Myocyte (in vitro differentiated cells): ENCODE data around the gene ENDOG. TPM values are rescaled to one million over a fixed set of nuclear protein-coding genes. Genes with fewer than 3 reads are reported as not detected.
A peak's percentile ranks its signal among the peaks of the same experiment; 100 is the strongest.
"Not testable (repeated sequence)": the region's sequence is repeated elsewhere in the genome, so short reads cannot be mapped to it uniquely, and the experiment has no call there.

Source experiments
- DNase-seq: peaks from one replicate; pipeline ENCODE4 v3.0.0-alpha.2; 2012; ENCODE audit warnings: low read depth
- polyA plus RNA-seq: library from polyadenylated mRNA; unstranded; fragments of >200 nt; gene quantifications from one replicate; pipeline ENCODE4 v1.2.1, GENCODE V29; 2012; ENCODE audit warnings: missing spikeins
- total RNA-seq: library from RNA; depleted of rRNA; stranded (reverse); fragments of >200 nt; gene quantifications from 2 replicates; pipeline ENCODE4 v1.2.3, GENCODE V29; 2014

Gene ENDOG
- total RNA-seq, result 83.0 and 95.6 TPM in 2 replicates
- polyA plus RNA-seq, result 24.3 TPM

DNA sequence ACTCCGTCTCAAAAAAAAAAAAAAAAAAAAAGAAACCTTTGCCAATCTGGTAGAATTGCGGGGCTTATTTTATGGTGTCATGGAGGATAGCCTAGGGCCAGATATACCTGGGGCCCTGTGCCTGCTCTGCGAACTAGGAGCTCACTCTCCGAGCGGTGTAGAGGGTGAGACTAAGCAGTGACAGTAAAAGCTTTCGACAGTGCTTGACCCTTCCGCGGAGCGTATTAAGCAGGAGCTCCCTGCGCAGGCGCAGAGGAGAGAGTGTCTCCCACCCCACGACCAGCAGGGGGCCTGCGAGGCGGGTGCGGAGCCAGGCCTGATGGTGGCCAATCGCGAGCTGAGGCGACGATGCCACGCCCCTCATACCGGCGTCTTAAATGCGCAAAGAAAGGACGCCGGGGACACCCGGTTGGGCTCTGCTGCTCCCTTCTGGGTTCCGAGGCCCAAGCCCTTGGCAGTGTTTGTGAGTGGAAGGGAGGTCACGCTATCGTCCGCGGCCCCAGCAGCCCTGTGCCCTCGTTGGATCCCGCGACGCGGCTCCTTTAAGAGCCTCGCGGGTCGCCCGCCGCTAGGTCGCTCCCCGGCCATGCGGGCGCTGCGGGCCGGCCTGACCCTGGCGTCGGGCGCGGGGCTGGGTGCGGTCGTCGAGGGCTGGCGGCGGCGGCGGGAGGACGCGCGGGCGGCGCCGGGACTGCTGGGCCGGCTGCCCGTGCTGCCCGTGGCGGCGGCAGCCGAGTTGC is at the start of gene ENDOG:
Gene ENDOG (plus strand): TSS at position 402 of the 740 bp plus-strand sequence. CDS start 185 bp downstream, at position 587.
- peak; percentile 98 for DNase-seq

- DNase-seq, result no peak
Measured at GRCh38 chr9:128768606-128769005, 49.7 kb upstream of the ENDOG start.

DNA sequence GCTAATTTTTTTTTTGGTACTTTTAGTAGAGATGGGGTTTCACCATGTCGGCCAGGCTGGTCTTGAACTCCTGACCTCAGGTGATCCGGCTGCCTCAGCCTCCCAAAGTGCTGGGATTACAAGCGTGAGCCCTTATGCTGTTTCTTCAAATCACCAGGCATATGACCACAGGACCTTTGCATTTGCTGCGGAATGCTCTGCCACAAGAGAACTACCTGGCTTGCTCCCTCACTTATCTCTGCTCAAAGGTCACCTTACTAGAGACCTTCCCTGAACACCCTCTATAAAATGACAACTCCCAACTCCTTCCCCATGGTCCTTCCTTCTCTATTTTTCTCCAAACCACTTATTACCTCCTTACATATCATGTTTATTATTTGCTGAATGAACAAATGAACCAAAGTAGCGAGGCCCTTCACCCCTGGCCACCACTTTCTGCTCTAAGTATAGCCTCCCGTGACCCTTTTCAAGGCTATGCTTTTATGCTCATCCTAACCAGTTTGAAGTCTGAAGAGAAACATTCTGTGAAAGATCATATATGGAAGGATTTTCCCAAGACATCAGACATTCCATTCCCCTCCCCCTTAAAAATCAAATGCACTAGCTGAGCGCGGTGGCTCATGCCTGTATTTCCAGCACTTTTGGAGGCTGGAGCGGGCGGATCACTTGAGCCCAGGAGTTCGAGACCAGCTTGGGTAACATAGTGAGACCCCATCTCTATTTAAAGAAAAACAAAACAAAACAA is 47.8 kb upstream of the ENDOG start:
- DNase-seq, result no peak

- DNase-seq, result no peak
Measured at GRCh38 chr9:128771094-128771721, 47.1 kb upstream of the ENDOG start.

DNA sequence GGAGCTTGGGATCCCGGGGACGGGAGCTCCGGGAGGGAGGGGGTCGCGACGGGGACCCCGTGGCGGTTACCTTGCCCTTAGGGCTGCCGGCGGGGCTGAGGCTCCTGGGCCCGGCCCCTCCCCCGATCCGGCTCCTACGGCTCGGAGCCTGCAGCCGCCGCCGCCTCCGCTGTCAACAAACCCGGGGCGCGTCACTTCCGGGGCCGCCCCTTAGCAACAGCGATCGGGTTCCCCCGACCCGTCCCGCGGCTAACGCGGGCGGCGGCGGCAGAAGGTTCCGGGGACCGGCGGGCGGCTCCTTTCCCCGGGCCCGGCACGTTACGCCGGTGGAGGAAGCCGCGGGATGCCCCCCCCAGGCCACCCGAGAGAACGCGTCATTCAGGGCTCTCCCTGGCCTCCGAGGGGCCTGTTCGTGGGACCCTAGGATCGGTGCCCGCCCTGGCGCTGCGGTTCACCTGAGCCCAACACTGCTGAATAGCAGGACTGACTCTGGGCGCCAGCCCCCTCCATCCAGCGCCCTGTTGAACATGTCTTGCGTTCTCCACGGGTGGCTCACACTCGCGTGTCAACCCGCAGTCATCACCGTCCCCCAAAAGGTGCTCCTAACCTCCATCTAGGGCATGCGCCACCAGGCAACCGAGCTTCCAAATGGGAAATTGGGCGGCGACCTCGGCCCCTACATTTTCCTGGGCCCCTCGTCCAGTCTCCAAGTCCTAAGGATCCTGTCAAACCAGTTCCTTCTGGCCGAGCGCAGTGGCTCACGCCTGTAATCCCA is 46.4 kb upstream of the ENDOG start, which contains the start of gene ZER1:
Gene ZER1 (minus strand): TSS at position 183 of the 775 bp plus-strand sequence. CDS start 16,362 bp downstream, outside the sequence.
- peak; percentile 90 for DNase-seq

GRCh38 chr9:128773049-128773448 is 45.3 kb upstream of the ENDOG start:
- DNase-seq, result no peak

DNA sequence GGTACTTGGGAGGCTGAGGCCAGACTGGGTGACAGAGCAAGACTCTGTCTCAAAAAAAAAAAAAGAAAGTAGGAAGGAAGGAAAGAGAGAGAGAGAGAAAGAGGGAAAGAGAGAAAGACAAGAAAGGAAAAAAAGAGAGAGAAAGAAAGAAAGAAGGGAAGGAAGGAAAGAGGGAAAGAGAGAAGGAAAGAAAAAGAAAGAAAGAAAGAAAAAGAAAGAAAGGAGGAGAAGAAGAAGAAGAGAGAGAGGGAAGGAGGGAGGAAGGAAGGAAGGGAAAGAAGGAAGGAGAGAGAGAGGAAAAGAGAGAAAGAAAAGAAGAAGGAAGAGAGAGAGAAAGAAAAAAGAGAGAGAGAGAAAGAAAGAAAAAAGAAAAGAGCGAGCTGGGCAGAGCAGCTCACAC is 43.5 kb upstream of the ENDOG start:
- no peak for DNase-seq

DNA sequence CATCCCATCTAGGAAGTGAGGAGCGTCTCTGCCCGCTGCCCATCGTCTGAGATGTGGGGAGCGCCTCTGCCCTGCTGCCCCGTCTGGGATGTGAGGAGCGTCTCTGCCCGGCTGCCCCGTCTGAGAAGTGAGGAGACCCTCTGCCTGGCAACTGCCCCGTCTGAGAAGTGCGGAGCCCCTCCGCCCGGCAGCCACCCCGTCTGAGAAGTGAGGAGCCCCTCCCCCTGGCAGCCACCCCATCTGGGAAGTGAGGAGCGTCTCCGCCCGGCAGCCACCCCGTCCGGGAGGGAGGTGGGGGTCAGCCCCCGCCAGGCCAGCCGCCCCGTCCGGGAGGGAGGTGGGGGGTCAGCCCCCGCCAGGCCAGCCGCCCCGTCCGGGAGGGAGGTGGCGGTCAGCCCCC is 38.2 kb upstream of the ENDOG start:
- DNase-seq, result not testable (repeated sequence)

DNA sequence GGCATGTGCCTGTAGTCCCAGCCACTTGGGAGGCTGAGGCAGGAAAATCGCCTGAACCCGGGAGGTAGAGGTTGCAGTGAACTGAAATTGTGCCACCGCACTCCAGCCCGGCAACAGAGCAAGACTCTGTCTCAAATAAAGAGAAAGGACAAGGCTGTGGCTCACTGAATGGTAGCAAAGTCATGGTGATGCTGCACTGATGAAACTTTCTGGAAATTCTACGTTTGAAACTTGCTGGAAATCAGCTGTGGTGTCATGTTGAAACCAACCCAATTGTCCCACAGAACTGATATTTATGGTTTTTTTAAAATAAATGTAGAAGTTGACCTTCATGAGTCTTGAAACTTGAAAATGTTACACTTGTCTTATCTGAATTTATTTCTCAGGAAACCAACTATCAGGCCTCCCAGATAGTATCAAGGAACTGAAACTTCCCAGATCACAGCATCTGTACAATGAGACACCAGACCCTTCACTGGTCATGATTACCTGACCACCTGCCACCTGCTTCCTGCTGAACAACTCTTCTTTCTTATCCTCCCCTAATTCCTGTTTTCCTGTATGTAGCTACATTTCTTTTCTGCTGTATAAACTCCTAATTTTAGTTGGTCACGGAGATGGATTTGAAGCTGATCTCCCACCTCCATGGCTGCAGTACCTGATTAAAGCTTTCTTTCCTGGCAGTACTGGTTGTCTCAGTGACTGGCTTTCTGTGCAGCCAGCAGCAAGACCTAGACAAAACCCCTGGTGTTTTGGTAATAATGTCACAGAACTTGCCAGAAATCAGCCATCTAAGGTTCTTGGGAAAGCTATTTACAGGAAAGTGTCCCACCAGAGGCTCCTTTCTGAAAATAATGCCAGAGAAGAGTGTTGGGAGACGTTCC is 36.9 kb upstream of the ENDOG start:
- no peak for DNase-seq

DNA sequence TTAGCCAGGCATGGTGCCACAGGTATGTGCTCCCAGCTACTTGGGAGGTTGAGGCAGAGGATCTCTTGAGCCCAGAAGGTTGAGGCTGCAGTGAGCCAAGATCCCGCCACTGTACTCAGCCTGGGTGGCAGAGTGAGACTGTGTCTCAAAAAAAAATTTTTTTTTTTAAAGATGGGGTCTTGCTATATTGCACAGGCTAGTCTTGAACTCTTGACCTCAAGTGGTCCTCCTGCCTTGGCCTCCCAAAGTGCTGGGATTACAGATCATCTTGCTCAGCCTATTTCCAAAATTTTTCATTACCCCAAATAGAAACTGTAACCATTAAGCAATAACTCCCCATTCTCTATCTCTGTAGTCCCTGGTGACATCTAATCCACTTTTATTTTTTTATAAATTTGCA is 35.6 kb upstream of the ENDOG start:
- DNase-seq, result no peak

GRCh38 chr9:128785427-128785826 is 32.9 kb upstream of the ENDOG start:
- no peak for DNase-seq

GRCh38 chr9:128786681-128787601 is 31.4 kb upstream of the ENDOG start, which contains the start of gene TBC1D13:
Gene TBC1D13, plus strand, starts transcription at chr9:128787253. Its CDS starts 101 bp downstream, at chr9:128787354.
- peak; percentile 89 for DNase-seq

GRCh38 chr9:128787659-128788058 is 30.6 kb upstream of the ENDOG start:
- peak; percentile 21 for DNase-seq

DNA sequence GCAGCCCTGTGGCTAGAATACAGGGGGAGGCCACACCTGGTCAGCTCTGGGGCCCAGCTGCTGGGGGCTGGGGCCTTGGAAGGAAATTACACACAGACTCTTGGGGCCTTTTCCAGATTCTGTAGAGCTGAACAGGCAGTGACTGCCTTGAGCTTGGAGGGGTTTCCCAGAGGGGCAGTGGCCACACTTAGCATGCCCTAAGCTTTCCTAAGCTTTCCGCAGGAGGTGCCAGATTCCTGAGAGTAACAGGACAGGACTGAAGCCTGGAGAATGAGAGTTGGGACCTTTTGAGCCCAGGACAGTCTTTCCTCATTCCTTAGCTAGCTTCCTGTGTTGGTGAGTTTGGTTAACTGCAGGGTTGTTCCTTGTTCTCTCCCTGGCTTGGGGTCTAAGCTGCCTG is 29.9 kb upstream of the ENDOG start:
- DNase-seq, result no peak

GRCh38 chr9:128790536-128790935 is 27.8 kb upstream of the ENDOG start:
- no peak for DNase-seq

- no peak for DNase-seq
Measured at GRCh38 chr9:128792134-128792533, 26.2 kb upstream of the ENDOG start.

DNA sequence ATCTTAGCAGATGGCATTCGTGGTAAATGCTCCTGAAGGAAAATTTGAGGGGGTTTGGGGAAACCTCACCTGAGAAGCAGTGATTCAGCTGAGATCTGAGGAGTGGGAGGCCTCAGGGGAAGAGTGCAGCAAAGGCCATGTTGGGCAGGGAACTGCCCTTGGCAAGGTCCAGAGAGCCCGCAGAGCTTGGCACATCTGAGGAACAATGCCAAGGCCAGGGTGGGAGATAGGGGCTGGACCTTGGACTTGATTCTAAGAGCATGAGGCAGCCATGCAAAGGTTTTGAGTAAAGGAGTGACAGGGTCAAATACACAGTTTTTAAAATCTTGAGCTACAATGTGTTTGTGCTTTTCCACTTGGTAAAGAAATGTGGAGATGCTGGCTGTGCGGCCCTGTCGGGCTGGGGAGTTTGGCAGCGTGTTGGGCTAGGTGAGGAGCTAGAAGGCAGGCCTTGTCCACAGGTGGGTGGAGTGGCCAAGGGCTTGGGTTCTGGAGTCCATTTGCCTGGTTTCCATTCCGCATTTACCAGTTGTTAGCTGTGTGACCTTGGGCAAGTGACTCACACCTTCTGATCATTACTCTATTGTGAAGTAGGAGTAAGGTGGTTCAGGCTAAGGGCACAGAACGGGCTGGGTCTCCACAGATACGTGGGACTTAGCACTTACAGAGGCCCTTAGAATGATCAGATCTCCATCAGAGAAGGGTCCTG is 25.2 kb upstream of the ENDOG start:
- no peak for DNase-seq

- DNase-seq, result not testable (repeated sequence)
Measured at GRCh38 chr9:128794961-128795360, 23.3 kb upstream of the ENDOG start.
